NCI-H748 treated with DMSO at 0.1 percent for 48 hours (cell line): Measurements from ENCODE around the gene TMTC1.

Experiments used
- DNase-seq: peaks from one replicate; lab custom pipeline; 2025; lab: John Stamatoyannopoulos, UW

The TMTC1 gene

GRCh38 chr12:29709496-29710040 is 74.2 kb downstream of the TMTC1 start:
- no peak for DNase-seq

GRCh38 chr12:29709054-29709453 is 74.7 kb downstream of the TMTC1 start:
- DNase-seq: no peak

DNA sequence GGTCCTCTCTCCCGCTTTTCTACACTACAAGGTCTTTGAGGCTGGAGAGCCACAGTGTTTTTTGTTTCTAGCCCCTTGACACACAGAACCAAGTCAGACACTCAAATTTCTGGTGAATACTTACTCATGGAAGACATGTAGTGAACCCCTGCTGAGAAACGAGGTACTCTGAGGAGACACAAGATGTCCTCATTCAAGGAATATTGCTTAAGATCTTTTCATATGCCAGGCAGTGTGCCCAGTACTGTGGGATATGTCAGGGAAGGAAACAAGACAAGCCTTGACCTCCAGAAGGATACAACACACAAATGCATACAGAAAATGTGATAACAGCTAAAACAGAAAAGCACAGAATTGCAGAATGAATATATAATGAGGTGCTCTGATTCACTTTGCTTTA is 75.9 kb downstream of the TMTC1 start:
- no peak for DNase-seq

DNA sequence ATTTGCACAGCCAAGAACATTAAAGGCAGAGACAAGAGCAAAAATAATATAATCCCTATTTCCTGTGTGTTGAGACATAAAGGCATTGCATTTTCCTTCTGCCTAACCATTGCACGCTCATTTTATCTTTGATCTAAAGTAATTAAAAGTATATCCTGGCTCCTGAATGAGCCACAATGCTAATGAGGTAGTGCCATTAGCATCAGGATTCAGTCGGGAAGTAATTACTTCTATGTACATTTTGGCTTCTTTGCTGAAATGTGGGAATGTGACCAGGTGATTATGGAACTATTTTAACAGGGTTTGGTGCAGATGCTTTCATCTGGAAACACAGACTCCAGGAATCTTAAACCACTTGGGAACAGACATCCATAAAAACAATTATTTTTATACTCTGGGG is 77.4 kb downstream of the TMTC1 start:
- no peak for DNase-seq

DNA sequence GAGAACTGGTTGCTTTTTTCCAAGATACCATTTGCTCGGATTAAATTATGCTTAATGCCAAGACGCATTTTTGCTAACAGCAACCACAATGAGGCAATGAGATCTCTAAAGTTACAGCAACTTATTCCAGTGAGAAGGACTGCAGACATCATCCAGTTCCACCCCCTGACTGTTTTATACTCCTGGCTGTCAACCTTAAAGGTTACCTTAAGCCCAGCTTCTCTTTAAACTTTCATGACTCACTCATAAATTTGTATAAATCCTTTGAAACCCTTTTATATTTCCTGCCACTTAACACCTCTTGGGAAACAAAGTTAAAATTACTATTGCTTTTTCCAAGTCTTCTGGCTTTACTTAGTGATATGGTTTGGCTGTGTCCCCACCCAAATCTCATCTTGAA is 80.2 kb downstream of the TMTC1 start:
- no peak for DNase-seq

GRCh38 chr12:29702972-29703371 is 80.8 kb downstream of the TMTC1 start:
- DNase-seq: no peak

- DNase-seq: no peak
These were observed 81.5 kb downstream of the TMTC1 start for GRCh38 chr12:29702222-29702621.

- no peak for DNase-seq
These were observed 82.8 kb downstream of the TMTC1 start for GRCh38 chr12:29700761-29701481.

DNA sequence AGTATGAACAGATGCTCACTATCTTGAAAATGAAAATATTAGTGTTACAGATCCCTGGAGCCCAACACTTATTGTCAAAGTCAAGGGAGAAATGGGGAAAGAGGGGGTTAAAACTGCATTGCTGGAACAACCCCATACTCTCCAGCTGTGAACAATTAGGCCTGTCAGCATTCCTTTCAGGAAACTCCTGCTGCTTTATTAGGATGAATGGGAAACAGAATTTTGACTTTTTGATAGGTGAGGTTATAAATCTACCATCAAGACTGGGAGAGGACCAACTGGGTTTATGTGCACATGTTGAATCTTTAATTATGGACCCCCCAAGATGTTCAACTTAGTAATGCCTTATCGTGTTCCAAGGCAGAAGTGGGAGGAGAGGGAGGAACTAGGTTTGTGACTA is 85.0 kb downstream of the TMTC1 start:
- no peak for DNase-seq

DNA sequence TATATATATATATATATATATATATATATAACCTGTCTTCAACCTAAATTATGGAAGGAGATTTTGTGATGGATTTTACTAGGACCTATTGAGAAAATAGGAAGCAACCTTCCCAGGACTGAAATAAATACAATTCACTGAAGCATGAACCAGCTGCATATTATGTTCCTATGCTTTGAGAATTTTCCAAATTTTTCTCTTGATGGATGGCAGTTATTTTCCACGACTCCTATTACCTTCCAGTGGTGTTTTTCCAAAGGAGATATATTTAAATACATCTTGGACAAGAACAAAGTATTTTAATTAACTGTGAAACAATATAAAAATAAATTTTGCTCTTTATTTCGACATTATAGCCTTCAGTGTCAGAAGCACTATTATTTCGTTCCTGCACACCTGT is 87.9 kb downstream of the TMTC1 start:
- no peak for DNase-seq

GRCh38 chr12:29695026-29695425 is 88.7 kb downstream of the TMTC1 start:
- no peak for DNase-seq

GRCh38 chr12:29694002-29694401 is 89.7 kb downstream of the TMTC1 start:
- no peak for DNase-seq

DNA sequence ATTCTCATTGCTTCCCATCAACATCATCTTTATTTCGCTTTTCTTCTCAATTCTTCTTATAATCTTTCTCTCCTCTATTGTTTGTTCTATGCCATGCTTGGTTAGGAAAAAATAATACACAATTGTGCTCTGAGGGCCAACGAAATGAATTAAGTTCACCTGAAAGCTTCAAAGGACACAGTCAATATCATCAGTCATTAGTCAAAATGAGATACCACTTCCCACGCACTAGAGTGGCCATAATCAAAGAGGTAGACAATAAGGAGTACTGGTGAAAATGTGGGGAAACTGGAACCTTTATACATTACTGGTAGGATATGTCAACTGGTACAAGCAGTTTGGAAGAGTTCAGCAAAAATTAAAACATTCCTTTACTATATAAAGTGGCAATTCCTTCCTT is 91.5 kb downstream of the TMTC1 start:
- DNase-seq: no peak

DNA sequence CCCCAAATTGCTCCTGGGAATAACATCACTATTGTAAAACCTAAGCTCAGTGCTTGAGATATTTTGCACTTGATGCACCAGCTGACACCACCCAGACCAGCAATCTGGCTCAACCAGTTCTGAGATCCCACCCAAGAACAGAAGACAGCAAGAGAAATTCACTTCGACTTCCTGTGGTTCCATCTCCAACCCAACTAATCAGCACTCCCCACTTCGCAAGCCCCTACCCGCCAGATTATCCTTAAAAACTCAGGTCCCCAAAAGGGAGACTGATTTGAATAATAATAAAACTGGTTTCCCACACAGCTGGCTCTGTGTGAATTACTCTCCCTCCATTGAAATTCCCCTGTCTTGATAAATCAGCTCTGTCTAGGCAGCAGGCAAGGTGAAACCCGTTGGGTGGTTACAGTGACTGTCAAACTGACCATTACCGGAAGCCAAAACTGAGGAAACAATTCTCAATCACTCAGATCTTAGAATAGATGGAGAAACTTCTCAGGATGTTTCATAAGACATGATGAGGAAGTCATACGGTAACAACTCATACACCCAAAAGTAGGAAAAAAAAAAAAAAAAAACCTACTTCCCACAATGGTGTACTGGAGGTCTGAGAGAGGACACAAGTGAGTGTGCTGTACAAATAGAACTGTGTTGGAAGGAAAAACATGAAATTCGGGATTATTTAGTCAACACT is 92.4 kb downstream of the TMTC1 start:
- DNase-seq: no peak

- DNase-seq: no peak
These were observed 93.0 kb downstream of the TMTC1 start for GRCh38 chr12:29690728-29691127.

- no peak for DNase-seq
These were observed 94.8 kb downstream of the TMTC1 start for GRCh38 chr12:29688914-29689313.

GRCh38 chr12:29682088-29682487 is 101.7 kb downstream of the TMTC1 start:
- DNase-seq: no peak

DNA sequence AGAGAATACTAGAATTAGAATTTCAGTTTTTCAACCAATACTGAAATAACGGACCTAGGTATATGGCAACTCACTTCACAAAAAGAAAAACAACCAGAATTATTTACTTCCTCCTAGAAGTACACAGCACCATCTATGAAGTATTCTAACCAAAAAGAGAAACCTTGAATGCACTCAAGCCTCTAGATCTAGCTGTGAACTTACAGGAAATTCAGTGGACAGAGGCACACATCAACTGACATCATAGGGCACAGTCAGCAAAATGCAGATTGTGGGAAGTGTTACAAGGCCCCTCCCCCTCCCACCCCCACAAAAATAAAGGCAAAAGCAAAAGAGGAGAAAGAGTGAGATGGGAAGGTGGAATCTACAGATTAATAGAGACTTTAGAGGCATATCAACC is 102.4 kb downstream of the TMTC1 start:
- no peak for DNase-seq

DNA sequence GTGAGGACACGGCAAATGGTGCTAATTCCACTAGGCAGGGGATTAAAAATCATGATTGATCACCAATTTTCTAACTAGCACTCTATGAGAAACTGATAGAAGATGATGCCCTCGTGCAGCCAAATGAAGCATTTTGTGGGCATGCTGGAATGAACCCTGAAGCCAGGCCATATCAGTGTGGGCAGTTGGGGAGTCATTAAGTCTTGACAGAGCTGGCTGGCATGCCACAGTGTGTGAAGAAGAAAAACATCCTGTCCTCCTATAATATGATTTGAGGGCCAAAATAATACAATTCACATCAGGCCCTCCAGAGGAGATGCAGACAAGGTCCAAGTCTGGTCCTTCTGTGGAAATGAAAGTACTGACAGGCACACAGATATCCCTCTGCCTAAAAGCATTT is 107.1 kb downstream of the TMTC1 start:
- no peak for DNase-seq

- no peak for DNase-seq
These were observed 109.3 kb downstream of the TMTC1 start for GRCh38 chr12:29674463-29674862.

GRCh38 chr12:29673346-29673745 is 110.4 kb downstream of the TMTC1 start:
- DNase-seq: no peak

DNA sequence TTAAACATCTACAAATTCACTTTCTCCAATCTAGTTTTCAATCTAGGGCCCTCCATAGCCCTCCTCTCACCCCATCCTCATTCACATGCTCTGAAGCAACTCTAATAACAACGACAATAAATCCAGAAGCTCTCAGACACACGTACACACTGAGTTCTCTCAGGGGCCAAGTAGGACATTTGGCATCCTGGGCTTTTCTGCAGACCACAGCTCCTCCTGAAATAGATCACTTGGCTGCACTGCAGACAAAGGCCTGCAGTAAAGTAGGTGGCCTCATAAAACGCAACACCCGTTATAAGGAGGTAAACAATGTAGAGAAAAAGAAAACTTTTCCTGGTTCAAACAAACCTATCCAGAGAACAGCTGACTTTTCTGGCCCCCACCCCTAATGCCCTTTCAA is 111.2 kb downstream of the TMTC1 start:
- no peak for DNase-seq

- no peak for DNase-seq
These were observed 112.0 kb downstream of the TMTC1 start for GRCh38 chr12:29671742-29672141.

DNA sequence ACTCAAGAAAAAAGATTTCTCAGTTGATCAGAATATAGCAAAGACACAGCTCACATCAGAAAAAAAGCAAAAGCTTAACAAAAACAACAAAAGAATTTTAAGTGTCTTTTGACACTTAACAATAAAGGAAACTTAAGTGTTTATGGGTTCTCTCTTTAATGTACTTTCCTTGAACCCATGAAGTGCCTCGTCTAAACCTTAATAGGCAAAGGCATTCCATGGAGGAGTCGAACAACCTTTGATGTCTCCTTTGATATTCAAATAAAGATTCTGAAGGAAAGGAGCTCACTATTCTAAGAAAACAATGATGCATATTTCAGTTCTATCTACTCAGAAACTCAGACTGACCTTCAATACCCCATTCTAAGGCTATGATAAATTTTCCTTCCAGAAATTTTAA is 116.7 kb downstream of the TMTC1 start:
- DNase-seq: no peak
